Measurements from ENCODE around the gene EHBP1.

DNA sequence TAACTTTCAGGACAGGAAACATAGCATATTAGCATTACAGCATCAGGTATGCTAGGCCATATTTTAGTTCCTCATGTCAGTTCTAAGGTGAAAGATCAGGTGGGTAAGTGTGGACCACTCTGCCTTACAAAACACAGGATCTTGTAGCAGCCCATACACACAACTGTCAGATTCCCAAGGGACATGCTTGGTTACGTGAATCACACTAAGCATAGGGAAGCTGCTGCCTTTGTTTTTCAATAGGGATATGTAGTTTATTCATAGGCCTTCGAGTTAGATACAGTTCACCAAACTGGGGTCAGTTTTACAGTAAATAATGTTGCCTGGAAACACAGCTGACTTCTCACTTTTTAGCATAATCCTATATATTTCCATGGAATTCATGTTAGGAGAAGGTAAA, 229.0 kb downstream of the EHBP1 start:
- TF ChIP-seq EZH2phosphoT487 (IDR thresholded peaks at IDR 0.05; ENCODE audit: borderline replicate concordance): no peak
- TF ChIP-seq, protein P1, sequence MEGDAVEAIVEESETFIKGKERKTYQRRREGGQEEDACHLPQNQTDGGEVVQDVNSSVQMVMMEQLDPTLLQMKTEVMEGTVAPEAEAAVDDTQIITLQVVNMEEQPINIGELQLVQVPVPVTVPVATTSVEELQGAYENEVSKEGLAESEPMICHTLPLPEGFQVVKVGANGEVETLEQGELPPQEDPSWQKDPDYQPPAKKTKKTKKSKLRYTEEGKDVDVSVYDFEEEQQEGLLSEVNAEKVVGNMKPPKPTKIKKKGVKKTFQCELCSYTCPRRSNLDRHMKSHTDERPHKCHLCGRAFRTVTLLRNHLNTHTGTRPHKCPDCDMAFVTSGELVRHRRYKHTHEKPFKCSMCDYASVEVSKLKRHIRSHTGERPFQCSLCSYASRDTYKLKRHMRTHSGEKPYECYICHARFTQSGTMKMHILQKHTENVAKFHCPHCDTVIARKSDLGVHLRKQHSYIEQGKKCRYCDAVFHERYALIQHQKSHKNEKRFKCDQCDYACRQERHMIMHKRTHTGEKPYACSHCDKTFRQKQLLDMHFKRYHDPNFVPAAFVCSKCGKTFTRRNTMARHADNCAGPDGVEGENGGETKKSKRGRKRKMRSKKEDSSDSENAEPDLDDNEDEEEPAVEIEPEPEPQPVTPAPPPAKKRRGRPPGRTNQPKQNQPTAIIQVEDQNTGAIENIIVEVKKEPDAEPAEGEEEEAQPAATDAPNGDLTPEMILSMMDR (conservative IDR thresholded peaks at IDR 0.05; ENCODE audit: low read length): no peak
